Skeletal muscle satellite cell (primary cell): ENCODE results near the gene MAD1L1.
"Not testable (repeated sequence)": the region's sequence is repeated elsewhere in the genome, so short reads cannot be mapped to it uniquely, and the experiment has no call there.

Source experiments
- H3K27me3 ChIP-seq: 2 replicates; pipeline ENCODE4 v1.7.0; 2013; ENCODE audit warnings: low read length; ENCODE audit not compliant: control insufficient read depth, insufficient read depth
- H3K36me3 ChIP-seq: 2 replicates; pipeline ENCODE4 v1.7.0; 2013; ENCODE audit warnings: mild to moderate bottlenecking, control low read depth, low read length; ENCODE audit not compliant: insufficient read depth
- H3K4me1 ChIP-seq: 2 replicates; pipeline ENCODE4 v1.7.0; 2013; ENCODE audit warnings: low read length; ENCODE audit not compliant: control insufficient read depth, insufficient read depth
- H3K4me2 ChIP-seq: 2 replicates; pipeline ENCODE4 v1.7.0; 2013; ENCODE audit warnings: mild to moderate bottlenecking, low read length
- H3K4me3 ChIP-seq: 2 replicates; pipeline ENCODE4 v1.7.0; 2013; ENCODE audit warnings: low read length
- H3K9ac ChIP-seq: 2 replicates; pipeline ENCODE4 v1.7.0; 2013; ENCODE audit warnings: mild to moderate bottlenecking, low read depth, low read length, moderate library complexity
- H3K9me3 ChIP-seq: replicated peaks from 2 replicates; pipeline ENCODE4 v1.7.0; 2013; ENCODE audit warnings: mild to moderate bottlenecking, control low read depth, low read length

Gene MAD1L1

DNA sequence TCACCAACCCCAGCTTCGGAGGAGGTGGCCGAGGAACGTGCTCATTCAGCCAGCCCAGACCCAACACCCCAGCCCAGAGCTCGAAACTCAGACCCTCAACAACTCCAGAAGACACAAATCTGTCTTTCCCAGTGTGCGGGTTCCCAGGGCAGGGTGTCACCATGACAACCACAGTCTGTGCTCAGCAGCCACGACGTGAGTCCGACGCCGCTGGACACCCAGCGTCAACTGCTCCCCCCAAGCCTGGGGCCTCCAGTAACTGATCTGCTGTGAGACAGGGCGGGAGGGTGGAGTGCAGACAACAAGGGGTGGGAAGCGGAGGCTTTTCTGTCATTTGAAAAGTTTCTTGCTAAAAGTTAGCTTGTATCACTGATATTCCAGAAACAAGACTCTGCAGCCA lies 167.2 kb downstream of the MAD1L1 start:
- Histone ChIP-seq H3K4me2 (no peak overlapping the region), H3K9me3 (peaks cover 1% of the 10 kb centered on the region), H3K4me1 (no peaks in the 10 kb centered on the region), H3K27me3 (no peaks in the 10 kb centered on the region), H3K36me3 (peaks cover 11% of the 10 kb centered on the region), H3K4me3 (no peak overlapping the region), H3K9ac (no peak overlapping the region)

DNA sequence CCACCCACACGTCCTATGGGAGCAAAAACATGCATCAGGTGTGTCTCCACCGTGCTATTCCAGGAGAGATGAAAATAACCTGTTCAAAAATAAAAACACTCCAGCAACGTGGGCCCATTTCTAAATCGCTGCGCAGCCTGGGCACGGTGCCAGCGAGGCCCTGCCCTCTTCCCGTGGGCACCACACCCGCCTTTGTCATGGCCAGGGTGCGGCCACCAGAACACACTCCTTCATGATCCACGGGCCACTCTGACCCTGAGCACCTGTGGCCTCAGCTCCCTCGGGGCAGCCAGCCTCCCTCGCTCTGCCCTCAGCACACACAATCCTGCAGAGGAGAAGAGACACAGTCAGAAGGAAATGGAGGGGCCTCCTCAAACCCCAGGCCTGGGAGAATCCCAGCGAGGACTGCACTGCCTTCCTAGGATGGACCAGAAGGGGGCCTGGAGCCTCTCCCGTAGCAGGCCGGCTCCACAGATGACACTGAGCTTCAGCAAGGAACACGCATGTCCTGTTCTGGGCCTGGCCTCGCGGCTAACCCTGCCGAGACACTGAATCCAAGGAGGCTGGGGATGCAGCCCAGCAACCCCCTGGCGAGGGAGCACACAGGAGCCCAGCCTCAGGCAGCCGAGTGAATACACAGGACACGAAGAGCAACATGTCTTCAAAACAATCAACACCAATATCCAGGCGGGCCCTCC lies 169.0 kb downstream of the MAD1L1 start:
- Histone ChIP-seq H3K4me2 (no peak overlapping the region), H3K9me3 (peaks cover 9% of the 10 kb centered on the region), H3K4me3 (no peak overlapping the region), H3K36me3 (peaks cover 13% of the 10 kb centered on the region), H3K9ac (no peak overlapping the region), H3K4me1 (no peaks in the 10 kb centered on the region), H3K27me3 (no peaks in the 10 kb centered on the region)

DNA sequence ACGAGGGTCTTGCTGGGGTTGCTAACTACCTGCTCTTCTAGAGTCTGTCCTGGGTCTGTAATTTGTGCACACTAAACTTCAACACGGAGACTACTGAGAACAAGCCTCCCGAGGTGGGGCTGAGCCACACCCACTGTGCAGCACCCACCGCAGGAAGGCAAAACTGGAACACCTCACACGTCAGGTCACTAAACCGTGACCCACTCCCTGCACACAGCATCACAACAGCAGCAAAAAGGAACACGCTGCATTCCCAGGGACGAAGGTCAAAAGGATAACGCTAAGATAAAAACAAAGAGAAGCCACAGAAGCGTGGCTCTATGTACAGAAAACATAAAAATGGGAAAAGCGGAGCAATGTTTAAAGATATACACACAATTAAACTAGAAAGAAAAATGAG lies 170.1 kb downstream of the MAD1L1 start:
- peaks cover 8% of the 10 kb centered on the region for H3K36me3 ChIP-seq
- no peak overlapping the region for H3K4me3 ChIP-seq
- H3K4me2 ChIP-seq = no peak overlapping the region
- H3K4me1 ChIP-seq = no peaks in the 10 kb centered on the region
- no peaks in the 10 kb centered on the region for H3K27me3 ChIP-seq
- H3K9ac ChIP-seq = no peak overlapping the region
- peaks cover 9% of the 10 kb centered on the region for H3K9me3 ChIP-seq

DNA sequence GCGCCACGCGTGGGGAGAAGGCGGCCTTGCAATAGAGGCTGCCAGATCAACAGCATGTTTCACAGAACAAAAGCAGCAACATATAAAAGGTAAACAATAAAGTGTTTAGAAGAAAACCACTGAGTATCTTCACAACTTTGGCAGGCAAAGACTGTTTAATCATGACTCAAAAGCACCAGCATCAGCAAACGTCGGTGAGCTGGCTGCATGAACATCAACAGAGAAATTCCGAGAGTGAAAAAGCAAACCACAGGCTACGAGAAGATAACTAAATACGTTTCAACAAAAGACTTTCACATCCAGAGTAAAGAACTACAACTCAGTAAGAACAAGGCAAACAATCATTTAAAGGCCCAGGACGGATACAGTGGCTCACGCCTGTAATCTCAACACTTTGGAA lies 172.0 kb downstream of the MAD1L1 start:
- H3K4me3 ChIP-seq = no peak overlapping the region
- no peaks in the 10 kb centered on the region for H3K4me1 ChIP-seq
- no peak overlapping the region for H3K9ac ChIP-seq
- H3K4me2 ChIP-seq = no peak overlapping the region
- peaks cover 7% of the 10 kb centered on the region for H3K36me3 ChIP-seq
- H3K9me3 ChIP-seq = peaks cover 9% of the 10 kb centered on the region
- H3K27me3 ChIP-seq = no peaks in the 10 kb centered on the region

DNA sequence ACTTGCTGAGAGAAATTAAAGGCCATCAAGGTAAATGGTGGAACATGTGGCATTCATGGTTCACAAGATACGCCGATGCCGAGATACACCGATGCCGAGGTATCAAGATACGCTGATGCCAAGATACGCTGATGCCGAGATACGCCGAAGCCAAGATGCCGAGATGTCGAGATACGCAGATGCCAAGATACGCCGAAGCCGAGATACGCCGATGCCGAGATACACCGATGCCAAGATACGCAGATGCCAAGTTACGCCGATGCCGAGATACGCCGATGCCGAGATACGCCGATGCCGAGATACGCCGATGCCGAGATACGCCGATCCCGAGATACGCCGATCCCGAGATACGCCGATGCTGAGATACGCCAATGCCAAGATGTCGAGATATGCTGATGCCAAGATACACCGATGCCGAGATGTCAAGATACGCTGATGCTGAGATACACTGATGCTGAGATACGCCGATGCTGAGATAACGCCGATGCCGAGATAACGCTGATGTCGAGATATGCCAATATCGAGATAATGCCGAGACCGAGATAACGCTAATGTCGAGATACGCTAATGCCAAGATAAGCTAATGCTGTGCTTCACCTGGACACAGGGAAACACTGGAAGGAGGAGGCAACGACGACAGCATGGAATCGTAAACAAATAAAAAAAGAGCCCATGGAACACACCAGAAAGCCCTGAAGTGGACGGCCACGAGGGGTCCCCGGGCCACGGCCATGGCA lies 172.6 kb downstream of the MAD1L1 start:
- Histone ChIP-seq H3K36me3 (peaks cover 7% of the 10 kb centered on the region), H3K27me3 (no peaks in the 10 kb centered on the region), H3K4me2 (no peak overlapping the region), H3K4me3 (no peak overlapping the region), H3K9me3 (peaks cover 9% of the 10 kb centered on the region), H3K9ac (no peak overlapping the region), H3K4me1 (no peaks in the 10 kb centered on the region)

DNA sequence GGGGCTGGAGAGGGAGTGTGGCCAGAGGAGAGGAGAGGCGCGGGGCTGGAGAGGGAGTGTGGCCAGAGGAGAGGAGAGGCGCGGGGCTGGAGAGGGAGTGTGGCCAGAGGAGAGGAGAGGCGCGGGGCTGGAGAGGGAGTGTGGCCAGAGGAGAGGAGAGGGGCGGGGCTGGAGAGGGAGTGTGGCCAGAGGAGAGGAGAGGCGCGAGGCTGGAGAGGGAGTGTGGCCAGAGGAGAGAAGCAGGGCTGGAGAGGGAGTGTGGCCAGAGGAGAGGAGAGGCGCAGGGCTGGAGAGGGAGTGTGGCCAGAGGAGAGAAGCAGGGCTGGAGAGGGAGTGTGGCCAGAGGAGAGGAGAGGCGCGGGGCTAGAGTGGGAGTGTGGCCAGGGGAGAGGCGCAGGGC lies 174.5 kb downstream of the MAD1L1 start:
- not testable (repeated sequence) for H3K4me2 ChIP-seq, H3K9ac ChIP-seq, H3K9me3 ChIP-seq, H3K4me1 ChIP-seq, H3K27me3 ChIP-seq, H3K36me3 ChIP-seq, H3K4me3 ChIP-seq

DNA sequence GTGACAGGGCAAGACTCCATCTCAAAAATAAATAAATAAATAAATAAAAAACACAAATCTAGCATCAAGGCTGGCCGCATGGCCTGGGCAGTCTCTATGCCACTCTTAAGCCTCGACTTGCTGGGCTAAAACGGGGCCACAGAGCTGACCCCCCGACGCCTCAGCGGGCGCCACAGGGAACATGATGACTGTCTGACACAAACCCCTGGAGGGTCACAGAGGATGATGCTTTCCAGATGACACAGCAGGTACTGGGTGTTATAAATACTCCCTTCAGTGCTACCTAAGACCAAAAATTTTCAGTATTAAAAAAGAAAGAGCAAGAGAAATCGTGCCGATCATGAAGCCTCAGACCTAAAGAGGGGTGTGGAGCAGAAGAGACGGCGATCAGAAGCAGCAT lies 176.8 kb downstream of the MAD1L1 start:
- Histone ChIP-seq H3K27me3 (no peaks in the 10 kb centered on the region), H3K36me3 (peaks cover 7% of the 10 kb centered on the region), H3K4me3 (no peak overlapping the region), H3K9ac (no peak overlapping the region), H3K4me1 (no peaks in the 10 kb centered on the region), H3K4me2 (no peak overlapping the region), H3K9me3 (peaks cover 9% of the 10 kb centered on the region)

DNA sequence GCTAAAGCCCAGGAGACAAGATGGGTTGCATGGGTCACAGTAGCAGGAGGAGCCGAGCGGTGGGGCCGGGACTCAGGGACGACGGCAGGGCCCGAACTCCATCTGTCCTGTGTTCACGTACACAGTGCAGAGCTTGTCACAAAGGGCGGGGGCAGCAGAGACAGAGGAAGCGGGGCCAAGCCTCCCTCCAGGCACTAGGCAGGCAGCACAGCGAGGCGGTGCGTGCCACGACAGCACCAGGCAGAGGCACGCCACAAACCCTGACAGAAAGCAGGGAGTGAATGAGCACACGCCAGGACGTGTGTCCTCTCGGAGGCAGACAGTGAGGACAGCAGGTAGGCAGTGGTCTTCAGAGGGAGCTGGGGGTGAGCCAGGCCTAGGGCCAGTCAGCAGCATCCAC lies 177.8 kb downstream of the MAD1L1 start:
- Histone ChIP-seq H3K27me3 (no peaks in the 10 kb centered on the region), H3K9ac (no peak overlapping the region), H3K4me1 (no peaks in the 10 kb centered on the region), H3K4me2 (no peak overlapping the region), H3K9me3 (peaks cover 1% of the 10 kb centered on the region), H3K36me3 (peaks cover under 1% of the 10 kb centered on the region), H3K4me3 (no peak overlapping the region)

DNA sequence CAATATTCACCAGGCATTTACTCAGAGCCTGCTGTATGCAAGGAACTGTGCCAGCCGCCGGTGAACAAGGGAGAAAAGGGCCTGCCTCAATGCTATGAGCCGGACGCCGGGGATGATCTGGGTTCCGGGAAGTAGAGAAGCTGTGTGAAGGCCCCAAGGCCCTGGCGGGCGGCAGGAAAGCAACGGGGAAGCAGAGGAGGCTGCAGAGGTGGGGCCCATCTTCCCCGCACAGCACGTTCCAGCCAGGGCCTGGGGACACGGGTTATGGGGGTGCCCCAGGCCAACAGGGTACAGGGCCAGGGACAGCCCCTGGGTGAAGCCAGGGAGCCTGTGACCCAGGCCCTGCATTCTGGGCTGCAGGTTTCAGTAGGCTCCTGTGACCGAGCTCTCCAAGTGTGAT lies 179.3 kb downstream of the MAD1L1 start:
- H3K36me3 ChIP-seq = no peaks in the 10 kb centered on the region
- H3K4me3 ChIP-seq = no peak overlapping the region
- no peak overlapping the region for H3K9ac ChIP-seq
- no peak overlapping the region for H3K4me2 ChIP-seq
- no peaks in the 10 kb centered on the region for H3K4me1 ChIP-seq
- no peaks in the 10 kb centered on the region for H3K27me3 ChIP-seq
- H3K9me3 ChIP-seq = no peaks in the 10 kb centered on the region

DNA sequence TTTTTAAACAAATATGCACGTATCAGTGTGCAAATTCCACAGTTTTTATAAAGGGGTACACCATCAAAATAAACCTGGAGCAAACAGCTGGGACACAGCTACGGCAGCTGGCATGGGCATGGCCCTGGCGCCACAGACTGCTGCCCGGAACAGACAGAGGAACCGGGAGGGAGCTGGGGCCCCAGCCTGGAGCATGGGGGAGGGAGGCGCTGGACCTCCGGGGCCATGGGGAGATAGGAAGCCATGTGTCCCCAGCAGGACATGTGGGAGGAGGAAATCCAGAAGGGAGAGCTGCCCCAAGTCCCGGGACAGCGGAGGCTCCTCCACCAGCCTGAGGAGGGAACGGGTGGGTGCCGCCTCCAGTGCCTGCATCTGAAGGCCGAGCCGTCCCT lies 180.1 kb downstream of the MAD1L1 start:
- no peaks in the 10 kb centered on the region for H3K27me3 ChIP-seq
- no peaks in the 10 kb centered on the region for H3K36me3 ChIP-seq
- no peak overlapping the region for H3K4me2 ChIP-seq
- no peaks in the 10 kb centered on the region for H3K4me1 ChIP-seq
- no peaks in the 10 kb centered on the region for H3K9me3 ChIP-seq
- no peak overlapping the region for H3K4me3 ChIP-seq
- H3K9ac ChIP-seq = no peak overlapping the region

DNA sequence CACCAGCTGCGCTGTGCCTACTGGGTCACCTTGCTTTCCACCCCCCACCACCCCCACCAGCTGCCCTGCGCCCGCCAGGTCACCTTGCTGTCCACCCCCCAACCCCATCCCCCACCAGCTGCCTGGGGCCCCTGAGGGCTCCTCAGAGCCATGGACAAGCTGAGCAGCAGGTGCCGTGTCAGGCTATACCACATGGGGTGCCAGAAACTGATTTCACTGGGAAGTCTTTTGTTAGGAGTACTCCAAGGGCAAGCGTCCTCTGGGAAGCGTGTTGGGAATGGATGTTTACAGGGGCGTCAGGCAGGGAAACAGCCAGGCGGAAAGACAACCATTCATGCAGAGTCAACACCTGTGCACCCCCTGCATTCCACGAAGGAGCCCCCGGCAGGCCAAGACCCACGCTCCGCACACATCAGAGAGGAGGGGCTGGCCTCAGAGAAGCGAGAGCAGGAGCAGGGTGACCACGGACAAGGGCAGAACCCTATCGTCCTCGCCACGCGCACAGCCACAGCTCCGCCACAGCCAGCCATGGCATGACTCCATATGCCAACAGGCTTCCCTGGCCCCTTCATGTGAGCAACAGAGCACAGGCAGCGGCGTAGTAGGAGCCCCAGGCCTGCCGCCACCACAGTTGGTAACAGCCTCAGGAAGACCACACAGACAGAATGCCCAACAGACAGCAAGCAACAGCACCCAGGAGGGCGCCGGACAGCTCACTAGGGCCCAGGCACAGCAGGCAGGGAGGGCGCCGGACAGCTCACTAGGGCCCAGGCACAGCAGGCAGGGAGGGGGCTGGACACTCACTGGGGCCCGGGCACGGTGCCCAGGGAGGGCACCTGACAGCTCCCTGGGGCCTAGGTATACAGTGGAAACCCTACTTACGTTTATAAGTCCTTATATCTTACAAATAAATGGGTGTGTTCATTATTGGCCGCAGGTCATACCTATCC lies 180.8 kb downstream of the MAD1L1 start:
- no peaks in the 10 kb centered on the region for H3K27me3 ChIP-seq
- no peak overlapping the region for H3K4me3 ChIP-seq
- no peaks in the 10 kb centered on the region for H3K9me3 ChIP-seq
- H3K4me1 ChIP-seq = no peaks in the 10 kb centered on the region
- no peaks in the 10 kb centered on the region for H3K36me3 ChIP-seq
- no peak overlapping the region for H3K4me2 ChIP-seq
- H3K9ac ChIP-seq = no peak overlapping the region
